GM18499 (cell line): ENCODE measurements around the gene SLC6A12.
"Not testable (repeated sequence)": the region's sequence is repeated elsewhere in the genome, so short reads cannot be mapped to it uniquely, and the experiment has no call there.

Experiments
- ATAC-seq: cut with Tn5 transposase; IDR thresholded peaks from one replicate; pipeline ENCODE4 v1.9.1; 2021; ENCODE audit warnings: moderate number of reproducible peaks; ENCODE audit not compliant: insufficient read depth, unreplicated experiment

Gene SLC6A12

DNA sequence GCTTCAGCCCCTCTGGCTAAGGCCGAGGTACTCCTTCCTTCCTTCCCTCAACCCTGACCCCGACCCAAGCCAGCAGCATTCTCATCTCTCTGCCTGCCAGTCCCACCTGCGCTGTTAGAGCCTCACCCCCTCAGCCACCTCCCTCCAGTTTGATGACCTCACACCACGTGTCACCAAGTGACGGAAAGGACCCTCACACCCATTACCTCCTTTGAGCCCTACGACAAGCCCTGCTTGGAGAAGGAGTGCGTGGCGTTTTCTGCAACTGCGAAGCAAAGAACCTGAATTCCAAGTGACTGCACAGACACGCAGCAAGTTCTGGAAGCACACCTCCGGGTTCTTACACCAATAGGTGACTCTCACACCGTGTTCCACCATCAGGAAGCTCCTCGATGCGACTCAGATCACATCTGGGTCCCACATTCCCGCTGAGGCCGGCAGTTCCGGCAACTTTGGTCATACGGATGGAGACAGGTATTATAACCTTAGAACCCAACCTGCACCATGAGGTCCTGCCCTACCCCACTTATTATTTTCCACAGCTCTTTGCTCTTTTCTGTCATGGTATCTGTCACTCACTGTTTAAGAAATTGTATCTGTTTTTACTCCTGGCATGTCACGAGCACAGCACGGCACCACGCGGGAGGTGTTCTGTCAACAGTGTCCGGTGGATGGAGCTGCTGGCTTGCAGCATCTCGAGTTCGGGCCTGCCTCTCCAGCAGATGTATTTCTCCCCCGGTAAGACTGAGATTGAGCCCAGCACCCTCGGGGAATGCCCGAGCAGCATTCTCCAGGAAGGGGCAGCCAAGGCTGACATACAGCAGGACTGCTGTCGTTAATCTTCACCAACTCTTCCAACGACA lies 5.0 kb upstream of the SLC6A12 start:
- ATAC-seq = no peak

DNA sequence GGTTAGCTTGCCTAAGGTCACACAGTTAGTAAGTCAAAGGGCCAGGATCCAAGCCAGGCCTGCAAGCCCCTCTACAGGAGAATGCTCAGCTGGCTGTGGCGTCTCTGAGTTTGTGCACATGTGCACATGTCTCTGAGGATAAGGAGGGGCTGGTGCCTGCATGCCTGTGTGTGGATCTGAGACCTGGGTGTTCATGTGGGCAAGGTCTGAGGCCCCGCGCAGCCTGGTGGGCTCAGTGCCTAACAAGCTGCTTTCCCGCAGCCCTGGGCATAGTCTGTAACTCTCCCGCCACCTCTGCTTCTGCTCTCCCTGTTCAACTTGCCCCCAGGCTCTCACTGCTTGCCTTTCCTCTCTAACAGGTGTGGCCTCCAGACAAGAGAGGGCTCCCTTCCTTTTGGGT lies 4.3 kb upstream of the SLC6A12 start:
- no peak for ATAC-seq

GRCh38 chr12:217029-217428 lies 3.1 kb upstream of the SLC6A12 start:
- ATAC-seq = not testable (repeated sequence)

GRCh38 chr12:215116-215515 lies 1.2 kb upstream of the SLC6A12 start:
- ATAC-seq = no peak

DNA sequence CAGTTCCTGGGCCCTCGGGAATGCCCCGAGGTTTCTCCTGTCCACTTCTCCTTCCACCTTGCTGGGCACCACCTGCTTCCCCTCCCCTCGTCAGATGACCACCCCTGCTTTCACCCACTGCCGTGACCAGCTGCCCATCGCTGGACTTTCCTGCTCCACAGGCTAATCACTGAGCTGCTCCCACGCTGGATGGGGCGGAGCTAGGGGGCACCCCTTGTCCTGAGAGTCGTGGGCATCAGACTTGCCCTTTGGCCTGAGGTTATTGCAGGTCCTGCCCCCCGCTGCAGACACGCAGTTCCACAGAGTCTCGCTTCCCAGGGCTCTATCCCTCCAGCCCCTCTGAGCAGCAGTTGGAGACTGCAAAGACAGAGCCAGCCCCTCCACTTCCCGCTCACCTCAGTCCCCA lies 427 bp downstream of the SLC6A12 start:
- ATAC-seq = no peak

DNA sequence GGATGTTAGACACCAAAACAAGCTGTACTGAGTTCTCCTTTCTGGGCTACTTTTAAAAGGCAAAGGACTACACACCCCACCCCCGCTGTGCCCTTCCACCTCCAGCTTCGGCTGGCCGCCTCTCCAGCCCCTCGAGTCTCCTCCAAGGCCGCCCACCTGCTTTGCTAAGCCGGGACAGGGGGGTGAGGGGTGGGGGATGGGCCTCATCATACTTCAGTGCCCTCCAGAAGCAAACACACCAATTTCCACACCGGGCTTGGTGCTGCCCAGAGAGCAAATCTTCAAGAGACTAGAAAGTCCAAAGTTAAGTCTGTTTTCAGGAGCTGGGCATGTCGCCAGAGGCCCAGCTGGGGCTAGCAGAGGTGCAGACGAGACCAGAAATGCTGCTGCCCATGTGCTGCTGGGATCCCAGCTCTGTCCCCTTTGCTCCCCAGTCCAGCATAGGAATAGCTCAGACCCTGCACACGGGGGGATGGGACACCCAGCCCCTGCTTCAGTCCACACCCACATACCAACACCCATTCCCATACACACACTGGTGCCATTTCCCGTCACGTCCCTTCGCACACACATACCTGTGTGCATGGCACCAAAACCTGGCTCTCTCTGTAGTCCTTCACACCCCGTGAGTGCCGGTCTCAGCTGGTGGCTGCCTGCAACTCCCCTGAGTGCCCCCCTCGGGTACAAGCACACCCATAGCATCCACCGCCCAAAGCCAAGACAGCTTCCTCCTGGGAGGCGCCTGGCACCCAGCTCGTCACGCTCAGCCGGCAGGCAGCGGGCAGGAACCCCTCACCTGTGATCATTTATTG lies 1.0 kb downstream of the SLC6A12 start:
- ATAC-seq = no peak

GRCh38 chr12:212415-212714 lies 1.6 kb downstream of the SLC6A12 start:
- ATAC-seq = no peak

DNA sequence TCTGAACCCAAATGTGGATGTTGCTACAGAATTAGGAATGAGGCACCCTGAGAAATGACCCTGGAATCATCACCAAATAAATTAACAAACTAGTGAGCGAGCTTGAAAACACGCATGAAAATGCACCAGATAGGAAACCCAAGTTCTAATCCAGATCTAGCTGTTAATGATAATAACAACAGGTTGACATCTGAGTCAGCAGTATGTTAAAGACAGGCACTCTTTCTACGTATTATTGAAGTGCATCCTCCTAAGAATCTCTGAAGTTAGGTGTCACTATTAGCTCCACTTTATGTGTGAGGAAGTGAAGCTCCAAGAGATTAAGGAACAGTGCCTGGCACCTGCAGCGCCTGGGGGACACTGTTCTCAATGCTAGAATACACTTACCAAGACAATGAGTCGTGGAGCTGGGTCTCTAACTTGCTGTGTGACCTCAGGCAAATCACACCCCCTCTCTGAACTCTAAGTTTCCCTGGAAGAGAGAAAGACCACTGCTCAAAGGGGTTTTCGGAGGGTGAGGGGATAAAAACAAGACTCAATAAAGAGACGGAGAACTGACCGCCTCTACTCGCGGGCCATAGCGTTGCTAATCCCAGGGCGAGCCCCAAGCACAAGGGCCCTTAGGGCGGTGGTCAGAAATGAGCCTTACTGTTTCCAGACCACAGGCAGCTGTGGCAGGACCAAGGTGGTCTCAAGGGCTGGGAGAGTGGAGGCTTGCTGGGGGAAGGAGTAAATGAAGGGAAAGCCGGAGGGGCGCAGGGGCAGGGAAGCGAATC lies 2.1 kb downstream of the SLC6A12 start:
- no peak for ATAC-seq

- ATAC-seq = no peak
Measured at GRCh38 chr12:211142-211465, 2.9 kb downstream of the SLC6A12 start.

DNA sequence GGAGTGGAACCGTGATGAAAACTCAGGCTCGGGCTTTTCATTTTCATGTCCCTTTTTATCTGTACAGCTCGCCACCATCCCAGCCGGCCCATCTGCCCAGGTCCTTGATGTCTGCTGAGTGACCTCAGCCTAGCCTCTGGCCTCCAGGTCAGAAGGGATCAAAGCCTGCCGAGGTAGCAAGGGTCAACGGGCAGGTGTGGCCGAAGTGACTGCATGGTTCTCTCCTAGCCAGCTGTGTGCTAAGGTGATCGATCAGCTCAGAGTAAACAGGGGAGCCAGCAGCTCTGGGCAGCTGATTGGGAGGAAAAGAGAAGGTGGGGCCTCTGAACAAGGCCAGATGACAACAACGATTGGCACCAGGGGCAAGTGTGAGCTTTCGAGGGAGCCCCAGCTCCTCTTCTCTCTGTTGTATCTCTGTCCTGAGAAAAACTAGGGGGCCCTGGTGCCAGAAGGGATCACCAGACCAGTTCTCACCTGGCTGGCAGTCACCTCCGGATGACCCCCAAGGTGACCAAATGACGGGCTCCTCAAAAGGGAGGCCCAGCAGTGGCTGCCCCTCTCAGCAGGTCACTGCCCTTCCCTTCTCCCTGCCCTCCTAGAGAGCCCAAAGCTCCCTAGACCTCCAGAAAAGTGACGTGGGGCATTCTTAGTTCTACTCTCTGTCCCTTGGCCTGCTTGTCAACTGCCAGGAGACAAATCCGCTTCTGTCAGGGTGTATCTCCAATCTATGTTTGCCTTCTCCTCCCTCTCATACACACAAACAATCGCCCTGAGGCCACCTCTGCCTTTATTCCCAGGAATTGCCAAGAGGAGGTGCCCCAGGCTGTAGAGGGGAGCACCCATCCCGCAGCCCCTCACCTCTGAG lies 3.4 kb downstream of the SLC6A12 start:
- ATAC-seq = no peak

DNA sequence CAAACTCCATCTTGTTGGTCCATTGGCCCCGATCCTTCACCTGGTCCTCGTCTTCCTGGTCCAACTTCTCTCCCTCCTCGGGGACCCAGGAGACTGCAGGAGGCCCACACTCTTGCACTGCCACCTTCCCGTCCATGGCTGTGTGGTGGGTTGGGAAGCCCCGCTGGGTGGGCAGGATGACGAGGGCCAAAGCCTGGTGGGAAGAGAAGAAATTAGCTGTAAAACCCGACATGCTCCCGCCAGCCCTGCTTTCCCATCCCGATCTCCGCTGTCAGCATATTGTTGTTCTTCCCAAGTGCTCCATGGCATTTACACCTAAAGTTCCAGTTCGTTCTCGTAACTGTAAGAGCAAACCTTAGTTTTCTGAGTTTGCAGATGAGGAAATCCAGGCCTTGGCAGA lies 4.1 kb downstream of the SLC6A12 start:
- no peak for ATAC-seq

- no peak for ATAC-seq
Measured at GRCh38 chr12:209246-209645, 4.7 kb downstream of the SLC6A12 start.

DNA sequence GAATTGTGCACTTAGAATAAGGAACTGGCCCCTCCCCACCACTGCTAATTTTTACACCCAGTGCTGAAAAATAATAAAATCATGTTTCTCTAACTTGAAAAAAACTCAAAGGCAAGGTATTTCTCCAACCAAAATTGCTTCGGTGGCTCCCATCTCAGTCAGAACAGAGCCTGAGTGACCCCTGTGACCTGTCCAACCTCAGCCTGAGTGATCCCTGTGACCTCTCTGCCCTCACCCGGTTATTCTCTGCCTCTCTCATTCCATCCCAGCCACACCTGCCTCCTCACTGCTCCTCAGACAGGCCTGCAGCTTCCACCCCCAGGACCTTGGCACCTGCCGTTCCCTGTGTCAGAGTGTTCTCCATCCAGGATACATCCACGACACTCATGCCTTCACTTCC lies 5.1 kb downstream of the SLC6A12 start:
- ATAC-seq = no peak

- ATAC-seq = no peak
Measured at GRCh38 chr12:207804-208203, 6.2 kb downstream of the SLC6A12 start.

DNA sequence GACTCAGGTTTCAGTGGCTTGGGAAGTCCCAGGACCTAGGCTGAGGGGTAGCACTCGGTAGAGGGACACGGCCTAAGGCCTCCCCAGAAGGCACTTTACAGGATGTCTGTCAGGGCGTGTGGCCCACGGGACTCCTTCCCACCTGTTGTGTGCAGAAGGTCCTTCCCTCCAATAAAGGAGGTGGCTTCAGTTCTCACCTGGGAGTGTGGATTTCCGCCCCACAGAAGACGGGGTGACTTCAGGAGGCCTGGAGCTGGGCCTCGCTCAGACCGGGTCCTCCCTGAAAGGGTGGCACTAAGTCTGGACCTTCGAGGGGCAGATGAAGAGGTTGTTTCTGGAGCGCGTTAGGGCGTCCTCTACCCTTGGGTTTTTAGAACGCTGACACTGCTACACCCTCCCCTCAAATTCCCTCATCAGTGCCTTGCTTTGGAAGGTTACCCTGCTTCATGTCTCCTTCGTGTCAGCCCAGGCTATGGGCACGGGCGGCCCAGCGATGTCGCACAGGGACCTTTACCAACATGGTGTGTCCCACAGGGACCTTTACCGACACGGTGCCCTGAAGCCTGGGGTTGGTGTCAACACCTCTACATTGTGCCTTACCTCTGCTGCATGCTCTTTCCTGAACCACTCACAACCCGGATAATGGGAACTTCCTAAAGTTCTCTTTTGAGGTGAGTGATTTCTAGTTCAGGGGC lies 7.1 kb downstream of the SLC6A12 start:
- ATAC-seq = no peak

DNA sequence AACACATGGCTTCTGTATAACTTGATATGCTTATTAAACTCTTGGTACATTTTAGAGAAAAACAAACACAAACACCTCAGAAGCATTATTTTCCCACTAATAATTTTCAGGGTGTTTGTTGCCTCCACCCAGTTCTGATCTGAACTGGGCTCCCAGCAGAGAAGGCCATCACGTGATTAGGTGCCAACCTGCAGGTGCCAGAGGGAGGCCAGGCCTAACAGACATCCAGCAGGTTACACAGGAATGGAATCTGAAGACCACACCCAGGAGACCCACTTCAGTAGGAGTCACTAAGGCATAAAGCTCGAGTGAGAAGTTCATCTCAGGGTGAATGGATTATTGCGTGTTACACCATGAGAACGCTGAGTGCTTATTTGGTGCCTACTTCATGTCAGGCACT lies 8.9 kb downstream of the SLC6A12 start:
- no peak for ATAC-seq

- ATAC-seq = no peak
Measured at GRCh38 chr12:204261-204678, 9.7 kb downstream of the SLC6A12 start.

DNA sequence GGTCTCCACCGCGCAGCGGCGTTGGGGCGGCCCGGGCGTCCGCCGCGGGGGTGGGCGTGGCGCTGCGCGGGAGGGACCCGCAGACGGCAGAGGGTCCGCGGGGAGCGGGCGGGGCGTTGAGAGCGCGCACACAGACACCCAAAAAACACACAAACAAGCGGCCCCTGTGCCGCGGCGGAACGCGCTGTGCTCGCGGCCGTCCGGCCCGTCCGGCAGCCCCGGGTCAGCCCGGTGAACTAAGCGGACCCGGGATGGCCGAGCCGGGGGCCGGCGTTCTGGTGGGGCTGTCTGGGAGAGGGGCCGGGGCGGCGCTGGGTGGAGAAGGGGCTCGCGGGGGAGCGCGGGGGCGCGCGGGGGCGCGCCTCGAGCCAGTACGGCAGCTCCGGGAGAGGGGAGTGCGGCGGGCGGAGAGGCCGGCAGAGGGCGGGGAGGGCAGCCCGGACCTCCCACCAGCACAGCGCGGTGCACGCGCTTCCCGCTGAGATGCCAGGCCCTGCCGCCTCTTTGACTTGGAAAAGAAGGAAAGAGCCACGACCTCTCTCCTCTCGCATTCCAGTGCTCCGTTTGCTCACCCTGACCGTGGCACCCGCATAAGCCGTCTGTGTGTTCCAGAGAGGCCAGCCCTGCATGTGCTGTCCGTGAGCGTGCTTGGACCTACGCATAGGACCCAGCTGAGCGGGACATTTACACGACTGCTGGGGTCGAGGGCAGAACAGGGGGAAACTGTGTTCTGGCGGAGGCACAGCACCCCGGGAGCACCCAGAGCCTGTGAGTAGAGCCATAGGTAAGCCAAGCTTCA lies 10.3 kb downstream of the SLC6A12 start:
- ATAC-seq = no peak

GRCh38 chr12:203074-203461 lies 10.9 kb downstream of the SLC6A12 start:
- no peak for ATAC-seq
